Loucy (cell line): ENCODE measurements around the gene FMN1.

Experiments
- H2AFZ ChIP-seq: fragments of 200-600 bp; sonication (generic); 2 replicates; pipeline ENCODE4 v1.6.0; 2016; ENCODE audit warnings: antibody characterized with exemption, mild to moderate bottlenecking, low read length, moderate library complexity
- H3F3A ChIP-seq: fragments of 200-600 bp; 2 replicates; pipeline ENCODE4 v1.6.0; 2016; ENCODE audit warnings: antibody characterized with exemption, low read depth, mild to moderate bottlenecking
- H3K27me3 ChIP-seq: fragments of 200-600 bp; sonication (generic); 2 replicates; pipeline ENCODE4 v1.6.1; 2014; ENCODE audit warnings: low read length, mild to moderate bottlenecking; ENCODE audit not compliant: insufficient read depth, poor library complexity, severe bottlenecking
- H3K36me3 ChIP-seq: fragments of 200-600 bp; sonication (generic); 2 replicates; pipeline ENCODE4 v1.6.1; 2016; ENCODE audit warnings: low read length; ENCODE audit not compliant: insufficient read depth
- H3K4me1 ChIP-seq: fragments of 200-600 bp; sonication (generic); 2 replicates; pipeline ENCODE4 v1.5.1; 2014; ENCODE audit warnings: low read length, mild to moderate bottlenecking; ENCODE audit not compliant: insufficient read depth, poor library complexity, severe bottlenecking
- H3K4me2 ChIP-seq: fragments of 200-600 bp; sonication (generic); 2 replicates; pipeline ENCODE4 v1.6.0; 2014; ENCODE audit warnings: antibody characterized with exemption, low read length, low read depth, mild to moderate bottlenecking; ENCODE audit not compliant: poor library complexity, severe bottlenecking
- H3K4me3 ChIP-seq: fragments of 200-600 bp; sonication (generic); 2 replicates; pipeline ENCODE4 v1.5.1; 2014; ENCODE audit warnings: low read length, mild to moderate bottlenecking, mixed read lengths; ENCODE audit not compliant: poor library complexity, severe bottlenecking
- H3K79me2 ChIP-seq: fragments of 200-600 bp; sonication (generic); 2 replicates; pipeline ENCODE4 v1.6.1; 2014; ENCODE audit warnings: low read length; ENCODE audit not compliant: insufficient read depth
- H3K9ac ChIP-seq: fragments of 200-600 bp; sonication (generic); 2 replicates; pipeline ENCODE4 v1.6.0; 2014; ENCODE audit warnings: mild to moderate bottlenecking, low read depth, low read length, moderate library complexity; ENCODE audit not compliant: poor library complexity, severe bottlenecking
- H3K9me2 ChIP-seq: fragments of 200-600 bp; sonication (generic); replicated peaks from 2 replicates; pipeline ENCODE4 v1.6.1; 2016; ENCODE audit warnings: low read depth, low read length, mixed read lengths
- H3K9me3 ChIP-seq: fragments of 200-600 bp; sonication (generic); 2 replicates; pipeline ENCODE4 v1.6.1; 2014; ENCODE audit warnings: mild to moderate bottlenecking, antibody characterized with exemption, low read length, low read depth; ENCODE audit not compliant: insufficient read depth
- H4K20me1 ChIP-seq: fragments of 200-600 bp; sonication (generic); 2 replicates; pipeline ENCODE4 v1.6.0; 2014; ENCODE audit warnings: antibody characterized with exemption, low read length, mild to moderate bottlenecking; ENCODE audit not compliant: insufficient read depth, poor library complexity, severe bottlenecking
- CTCF ChIP-seq: fragments of 200-600 bp; sonication (generic); conservative IDR thresholded peaks from 2 replicates; pipeline ENCODE4 v1.5.1; 2014; ENCODE audit warnings: mild to moderate bottlenecking, antibody characterized with exemption, low read length
- EZH2phosphoT487 ChIP-seq: fragments of 200-600 bp; IDR thresholded peaks from 2 replicates; pipeline ENCODE4 v1.6.1; 2018; ENCODE audit warnings: antibody characterized with exemption, mild to moderate bottlenecking, moderate library complexity, borderline replicate concordance

The FMN1 gene

GRCh38 chr15:33188159-33188558 lies 6.4 kb downstream of the FMN1 start:
- no peak for TF ChIP-seq EZH2phosphoT487
- no peak for TF ChIP-seq CTCF
- Histone ChIP-seq H3K9me3 (no peaks in the 10 kb centered on the region), H3K4me3 (no peak overlapping the region), H4K20me1 (no peaks in the 10 kb centered on the region), H3K4me2 (no peak overlapping the region), H3K4me1 (peaks cover 16% of the 10 kb centered on the region), H3F3A (no peaks in the 10 kb centered on the region), H3K9ac (no peak overlapping the region), H3K27me3 (no peaks in the 10 kb centered on the region), H3K79me2 (no peaks in the 10 kb centered on the region), H2AFZ (no peak overlapping the region), H3K9me2 (no peaks in the 10 kb centered on the region), H3K36me3 (no peaks in the 10 kb centered on the region)

GRCh38 chr15:33183334-33183733 lies 11.2 kb downstream of the FMN1 start:
- Histone ChIP-seq H3K4me3 (no peak overlapping the region), H2AFZ (peak overlapping the region; percentile 17; the same call in 1 of the 2 replicates), H3K4me2 (peak overlapping the region; percentile 46), H3K79me2 (no peaks in the 10 kb centered on the region), H3K4me1 (peaks cover 29% of the 10 kb centered on the region), H3K9me3 (no peaks in the 10 kb centered on the region), H4K20me1 (no peaks in the 10 kb centered on the region), H3K27me3 (no peaks in the 10 kb centered on the region), H3K36me3 (no peaks in the 10 kb centered on the region), H3K9me2 (no peaks in the 10 kb centered on the region), H3K9ac (no peak overlapping the region), H3F3A (no peaks in the 10 kb centered on the region)
- TF ChIP-seq CTCF, result no peak
- TF ChIP-seq EZH2phosphoT487, result no peak

GRCh38 chr15:33182926-33183325 lies 11.6 kb downstream of the FMN1 start:
- no peak overlapping the region for H3K9ac ChIP-seq
- no peaks in the 10 kb centered on the region for H3K27me3 ChIP-seq
- no peaks in the 10 kb centered on the region for H3K9me3 ChIP-seq
- no peaks in the 10 kb centered on the region for H4K20me1 ChIP-seq
- H3K36me3 ChIP-seq, result no peaks in the 10 kb centered on the region
- peak overlapping the region; percentile 46 for H3K4me2 ChIP-seq
- no peak overlapping the region for H3K4me3 ChIP-seq
- no peak; the same call in 1 of the 2 replicates for TF ChIP-seq CTCF
- no peak for TF ChIP-seq EZH2phosphoT487
- H3K4me1 ChIP-seq, result peaks cover 29% of the 10 kb centered on the region
- H3K9me2 ChIP-seq, result no peaks in the 10 kb centered on the region
- no peaks in the 10 kb centered on the region for H3K79me2 ChIP-seq
- H3F3A ChIP-seq, result no peaks in the 10 kb centered on the region
- peak overlapping the region; percentile 17; the same call in 1 of the 2 replicates for H2AFZ ChIP-seq
